Measurements from ENCODE around the gene COA3. TPM values are rescaled to one million over a fixed set of nuclear protein-coding genes. Genes with fewer than 3 reads are reported as not detected.

COA3 gene
- polyA plus RNA-seq, 1 donor (not counting 4 experiments of a cell fraction or from before 2014, with no cell fraction given), result 97.8 TPM

DNA sequence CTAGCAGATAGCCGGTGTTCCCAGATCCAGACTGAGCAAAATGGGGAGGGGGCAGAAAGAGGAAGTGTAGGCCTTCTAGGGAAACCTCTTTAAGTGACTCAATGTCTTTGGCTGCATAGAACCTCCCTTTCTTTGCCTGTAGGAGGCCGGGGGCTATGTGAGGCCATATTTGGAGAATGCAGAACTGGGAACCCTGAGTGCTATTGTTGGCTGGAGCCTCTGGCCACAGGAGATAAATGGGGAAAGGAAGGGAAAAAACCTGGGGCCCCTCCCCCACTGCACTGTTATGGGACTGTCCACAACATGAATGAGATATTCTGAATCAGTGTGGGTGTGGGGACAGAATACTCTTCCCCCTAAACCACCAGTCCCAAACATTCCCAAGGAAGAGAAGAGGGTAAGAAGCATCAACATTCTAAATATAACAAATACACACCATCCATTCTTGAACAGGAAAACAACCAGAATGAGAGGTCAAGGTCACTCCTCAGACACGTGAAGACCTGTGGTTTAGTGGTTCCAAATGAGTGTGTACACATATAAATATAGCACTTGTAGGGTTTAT, 22.9 kb downstream of the COA3 start:
- no peak overlapping the region for H3K27ac ChIP-seq (ENCODE audit: control insufficient read depth, insufficient read depth, low read length)
- peaks cover 7% of the 10 kb centered on the region for H3K79me2 ChIP-seq (ENCODE audit: control insufficient read depth, insufficient read depth, low read length)
- peaks cover 9% of the 10 kb centered on the region for H3K4me1 ChIP-seq (ENCODE audit: control insufficient read depth, extremely low read depth, insufficient read depth, low read length)
- H3K4me3 ChIP-seq (ENCODE audit: control insufficient read depth in 2 of 3, extremely low read depth in 1 of 3, insufficient read depth in 2 of 3, low read depth in 1 of 3, low read length in 3 of 3), result no peak overlapping the region
- H3K9me1 ChIP-seq (ENCODE audit: control insufficient read depth, extremely low read depth, insufficient read depth, low read length), result no peaks in the 10 kb centered on the region
- H3K36me3 ChIP-seq (ENCODE audit: control insufficient read depth in 2 of 2, extremely low read depth in 1 of 2, insufficient read depth in 2 of 2, low read length in 2 of 2), result peaks cover 23 to 28% of the 10 kb centered on the region in 2 experiments
- no peaks in the 10 kb centered on the region for H3K9me3 ChIP-seq (ENCODE audit: control insufficient read depth, low read depth, low read length)
- no peak overlapping the region for H2AFZ ChIP-seq (ENCODE audit: control insufficient read depth, low read length)
- H3K4me2 ChIP-seq (ENCODE audit: control insufficient read depth, extremely low read depth, insufficient read depth, low read depth, low read length), result no peak overlapping the region
- TF ChIP-seq, protein P1, sequence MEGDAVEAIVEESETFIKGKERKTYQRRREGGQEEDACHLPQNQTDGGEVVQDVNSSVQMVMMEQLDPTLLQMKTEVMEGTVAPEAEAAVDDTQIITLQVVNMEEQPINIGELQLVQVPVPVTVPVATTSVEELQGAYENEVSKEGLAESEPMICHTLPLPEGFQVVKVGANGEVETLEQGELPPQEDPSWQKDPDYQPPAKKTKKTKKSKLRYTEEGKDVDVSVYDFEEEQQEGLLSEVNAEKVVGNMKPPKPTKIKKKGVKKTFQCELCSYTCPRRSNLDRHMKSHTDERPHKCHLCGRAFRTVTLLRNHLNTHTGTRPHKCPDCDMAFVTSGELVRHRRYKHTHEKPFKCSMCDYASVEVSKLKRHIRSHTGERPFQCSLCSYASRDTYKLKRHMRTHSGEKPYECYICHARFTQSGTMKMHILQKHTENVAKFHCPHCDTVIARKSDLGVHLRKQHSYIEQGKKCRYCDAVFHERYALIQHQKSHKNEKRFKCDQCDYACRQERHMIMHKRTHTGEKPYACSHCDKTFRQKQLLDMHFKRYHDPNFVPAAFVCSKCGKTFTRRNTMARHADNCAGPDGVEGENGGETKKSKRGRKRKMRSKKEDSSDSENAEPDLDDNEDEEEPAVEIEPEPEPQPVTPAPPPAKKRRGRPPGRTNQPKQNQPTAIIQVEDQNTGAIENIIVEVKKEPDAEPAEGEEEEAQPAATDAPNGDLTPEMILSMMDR (optimal IDR thresholded peaks at IDR 0.05 in 1 of 3, IDR thresholded peaks at IDR 0.05 in 1 of 3, conservative IDR thresholded peaks at IDR 0.05 in 1 of 3; ENCODE audit: extremely low read depth in 1 of 3, insufficient read depth in 2 of 3, low read length in 3 of 3), result no peak
- TF ChIP-seq EZH2 (IDR thresholded peaks at IDR 0.05; ENCODE audit: low read length), result no peak
- H3K27me3 ChIP-seq (ENCODE audit: control insufficient read depth, extremely low read depth, insufficient read depth, low read length), result peaks cover 2% of the 10 kb centered on the region
- no peaks in the 10 kb centered on the region for H4K20me1 ChIP-seq (ENCODE audit: control insufficient read depth, extremely low read depth, insufficient read depth, low read length)
- DNase-seq (ENCODE audit: low read depth, low spot score), result no peak
- dilution Hi-C loops (cut with MboI; ENCODE audit: extremely low pct_ligation_motif_present, low sequenced_read_pairs), result no loop called here
- no peak for FAIRE-seq
- no peak overlapping the region for H3K9ac ChIP-seq (ENCODE audit: control insufficient read depth, extremely low read depth, insufficient read depth, low read length)

- peaks cover 16 to 25% of the 10 kb centered on the region in 2 experiments for H3K36me3 ChIP-seq (ENCODE audit: control insufficient read depth in 2 of 2, extremely low read depth in 1 of 2, insufficient read depth in 2 of 2, low read length in 2 of 2)
Measured at GRCh38 chr17:42774066-42774745, 24.3 kb downstream of the COA3 start.

More at GRCh38 chr17:42774066-42774745, 24.3 kb downstream of the COA3 start:
- H3K4me1 ChIP-seq (ENCODE audit: control insufficient read depth, extremely low read depth, insufficient read depth, low read length), result peaks cover 9% of the 10 kb centered on the region
- H3K9ac ChIP-seq (ENCODE audit: control insufficient read depth, extremely low read depth, insufficient read depth, low read length), result peak overlapping the region; percentile 95
- TF ChIP-seq EZH2 (IDR thresholded peaks at IDR 0.05; ENCODE audit: low read length), result no peak
- TF ChIP-seq, protein P1 (optimal IDR thresholded peaks at IDR 0.05 in 1 of 3, IDR thresholded peaks at IDR 0.05 in 1 of 3, conservative IDR thresholded peaks at IDR 0.05 in 1 of 3; ENCODE audit: extremely low read depth in 1 of 3, insufficient read depth in 2 of 3, low read length in 3 of 3), result no peak
- no peak for DNase-seq (ENCODE audit: low read depth, low spot score)
- H3K9me3 ChIP-seq (ENCODE audit: control insufficient read depth, low read depth, low read length), result no peaks in the 10 kb centered on the region
- peaks cover 7% of the 10 kb centered on the region for H3K79me2 ChIP-seq (ENCODE audit: control insufficient read depth, insufficient read depth, low read length)
- H3K4me2 ChIP-seq (ENCODE audit: control insufficient read depth, extremely low read depth, insufficient read depth, low read depth, low read length), result peak overlapping the region; percentile 91
- no peaks in the 10 kb centered on the region for H3K27me3 ChIP-seq (ENCODE audit: control insufficient read depth, extremely low read depth, insufficient read depth, low read length)
- peak overlapping the region; percentile 72 to 89 (median 81) for H3K4me3 ChIP-seq (ENCODE audit: control insufficient read depth in 2 of 3, extremely low read depth in 1 of 3, insufficient read depth in 2 of 3, low read depth in 1 of 3, low read length in 3 of 3)
- no peaks in the 10 kb centered on the region for H4K20me1 ChIP-seq (ENCODE audit: control insufficient read depth, extremely low read depth, insufficient read depth, low read length)
- peak overlapping the region; percentile 91 for H3K27ac ChIP-seq (ENCODE audit: control insufficient read depth, insufficient read depth, low read length)
- H3K9me1 ChIP-seq (ENCODE audit: control insufficient read depth, extremely low read depth, insufficient read depth, low read length), result no peaks in the 10 kb centered on the region
- no peak overlapping the region for H2AFZ ChIP-seq (ENCODE audit: control insufficient read depth, low read length)
- dilution Hi-C loops (cut with MboI; ENCODE audit: extremely low pct_ligation_motif_present, low sequenced_read_pairs), result no loop called here
- FAIRE-seq, result no peak

Data from keratinocyte (primary cell).